ENCODE measurements around the gene SLC38A8. TPM values are rescaled to one million over a fixed set of nuclear protein-coding genes. Genes with fewer than 3 reads are reported as not detected.

The SLC38A8 gene
- total RNA-seq, 2 donors from 2014 or later: not detected

GRCh38 chr16:83963277-83964119 is 79.1 kb downstream of the SLC38A8 start:
- ATAC-seq (no peak), DNase-seq (ENCODE audit: low spot score in 2 of 2) (no peak)
- H3K27ac Mint-ChIP-seq: no peak overlapping the region
- no peaks in the 10 kb centered on the region for H3K9me3 Mint-ChIP-seq
- H3K36me3 Mint-ChIP-seq: no peaks in the 10 kb centered on the region

- DNase-seq (ENCODE audit: low spot score in 2 of 2) (no peak), ATAC-seq (no peak)
- no peaks in the 10 kb centered on the region for H3K9me3 Mint-ChIP-seq
- H3K27ac Mint-ChIP-seq: no peak overlapping the region
- no peaks in the 10 kb centered on the region for H3K36me3 Mint-ChIP-seq
Observed at GRCh38 chr16:83961591-83961990, 81.0 kb downstream of the SLC38A8 start.

GRCh38 chr16:83960521-83961249 is 81.9 kb downstream of the SLC38A8 start:
- DNase-seq (ENCODE audit: low spot score in 2 of 2) (no peak), ATAC-seq (no peak)
- H3K9me3 Mint-ChIP-seq: no peaks in the 10 kb centered on the region
- H3K36me3 Mint-ChIP-seq: no peaks in the 10 kb centered on the region
- H3K27ac Mint-ChIP-seq: no peak overlapping the region

Other genes starting within 250 kb of the SLC38A8 start
- 10 to 100 TPM; 64.5 to 73.3 TPM for gene HSBP1, start 234.8 kb downstream of the SLC38A8 start, total RNA-seq
- gene MLYCD, start 143.7 kb downstream of the SLC38A8 start, total RNA-seq: 1 to 10 TPM; 2.3 to 3.3 TPM
- gene OSGIN1, start 89.6 kb downstream of the SLC38A8 start, total RNA-seq: under 1 TPM; 0.49 to 0.87 TPM
- not detected for gene NECAB2, start 74.6 kb downstream of the SLC38A8 start, total RNA-seq
- 10 to 100 TPM; 39.9 to 41.1 TPM for gene MBTPS1, start 74.1 kb upstream of the SLC38A8 start, total RNA-seq
- gene HSDL1, start 102.4 kb upstream of the SLC38A8 start, total RNA-seq: 10 to 100 TPM; 11.2 to 11.8 TPM
- not detected for gene DNAAF1, start 102.5 kb upstream of the SLC38A8 start, total RNA-seq
- 10 to 100 TPM; 42.5 to 52.8 TPM for gene TAF1C, start 144.3 kb upstream of the SLC38A8 start, total RNA-seq
- under 1 TPM in 1 of 2 donors, not detected in 1; 0.47 TPM for gene ADAD2, start 148.4 kb upstream of the SLC38A8 start, total RNA-seq
- not detected for gene KCNG4, start 197.2 kb upstream of the SLC38A8 start, total RNA-seq

Data from activated naive CD4-positive, alpha-beta T cell treated with anti-CD3 and anti-CD28 coated beads, Interleukin-2, amount 50 U/mL, for 72 hours (primary cell).